Upper lobe of right lung (tissue), 1 donor: ENCODE measurements around the gene COL13A1. TPM values are rescaled to one million over a fixed set of nuclear protein-coding genes. Genes with fewer than 3 reads are reported as not detected.
A peak's percentile ranks its signal among the peaks of the same experiment; 100 is the strongest.

Experiments
- ATAC-seq: fragments of 200-7000 bp; cut with Tn5 transposase; one replicate; pipeline ENCODE4 v1.9.1; 2020; ENCODE audit warnings: mild to moderate bottlenecking, moderate library complexity
- DNase-seq: peaks from one replicate; pipeline ENCODE4 v3.0.0-alpha.2; 2020
- H3K27ac ChIP-seq: fragments of 200-600 bp; one replicate; pipeline ENCODE4 v1.8.0; 2022
- H3K27me3 ChIP-seq: fragments of 200-600 bp; one replicate; pipeline ENCODE4 v1.8.0; 2022; ENCODE audit warnings: mild to moderate bottlenecking
- H3K36me3 ChIP-seq: fragments of 200-600 bp; one replicate; pipeline ENCODE4 v1.8.0; 2022
- H3K4me1 ChIP-seq: fragments of 200-600 bp; one replicate; pipeline ENCODE4 v1.8.0; 2022
- H3K4me3 ChIP-seq: fragments of 200-600 bp; one replicate; pipeline ENCODE4 v1.8.0; 2022; ENCODE audit warnings: mild to moderate bottlenecking
- H3K9me3 ChIP-seq: fragments of 200-600 bp; one replicate; pipeline ENCODE4 v1.8.0; 2022
- CTCF ChIP-seq: fragments of 200-600 bp; IDR thresholded peaks from one replicate; pipeline ENCODE4 v1.8.0; 2022; ENCODE audit warnings: antibody characterized with exemption
- intact Hi-C: fragments of 100-400 bp; cut with DNase I; formaldehyde crosslinking; loops from one replicate; pipeline ENCODE4 v1.11.0; 2022
- total RNA-seq: library from RNA; stranded (reverse); fragmentation: NEBNext Ultra II Directional; extraction: Animal tissue kit (Norgen Biotek cat#: 25700); gene quantifications from one replicate; pipeline ENCODE4 v1.2.1, GENCODE V29; 2021
- donor health status: DM: no; HTN: yes; CAD: no; lungs with severe emphysema.

Gene COL13A1
- total RNA-seq, 1 donor from 2014 or later, result 13.5 TPM

- intact Hi-C loops, result no loop called here
- H3K27me3 ChIP-seq, result no peaks in the 10 kb centered on the region
- H3K9me3 ChIP-seq, result no peaks in the 10 kb centered on the region
- no peak overlapping the region for H3K4me3 ChIP-seq
- no peaks in the 10 kb centered on the region for H3K36me3 ChIP-seq
- H3K27ac ChIP-seq, result no peak overlapping the region
- ATAC-seq (no peak), DNase-seq (no peak)
- no peak for TF ChIP-seq CTCF
- peaks cover 9% of the 10 kb centered on the region for H3K4me1 ChIP-seq
Observed at GRCh38 chr10:69767793-69768192, 33.9 kb upstream of the COL13A1 start.

GRCh38 chr10:69768386-69768785 is 33.3 kb upstream of the COL13A1 start:
- no peak overlapping the region for H3K27ac ChIP-seq
- no peaks in the 10 kb centered on the region for H3K9me3 ChIP-seq
- no peak for TF ChIP-seq CTCF
- H3K4me1 ChIP-seq, result peaks cover 9% of the 10 kb centered on the region
- H3K4me3 ChIP-seq, result no peak overlapping the region
- H3K27me3 ChIP-seq, result no peaks in the 10 kb centered on the region
- no peak for ATAC-seq
- intact Hi-C loops, result no loop called here
- no peaks in the 10 kb centered on the region for H3K36me3 ChIP-seq
- no peak for DNase-seq

DNA sequence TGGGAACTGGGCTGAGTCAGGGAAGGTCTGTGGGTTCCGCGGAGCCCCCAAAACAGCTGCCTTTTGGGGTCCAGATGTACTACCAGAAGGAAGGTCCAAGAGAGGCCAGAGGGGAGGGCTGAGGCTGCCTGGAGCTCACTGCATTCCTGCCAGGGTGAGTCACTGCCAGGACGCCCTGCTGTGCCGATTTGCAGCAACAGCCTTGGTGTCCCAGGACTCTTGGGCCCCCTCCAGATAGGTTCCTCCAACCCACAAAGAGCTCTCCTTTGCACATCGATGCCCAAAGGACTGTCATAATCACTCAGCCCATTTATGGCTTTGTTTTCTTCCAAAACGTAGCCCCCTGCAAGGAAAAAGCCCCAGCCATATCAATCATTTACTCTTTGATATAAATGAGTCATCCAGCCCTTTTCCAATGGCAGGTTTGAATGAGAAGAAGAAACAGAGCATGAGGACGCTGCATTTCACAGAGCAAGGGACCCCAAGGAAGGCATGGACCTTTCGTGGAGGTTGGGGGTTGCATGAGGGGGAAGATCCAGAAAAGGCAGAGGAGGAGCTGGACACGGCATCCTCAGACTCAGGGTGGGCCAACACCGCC is 32.2 kb upstream of the COL13A1 start:
- ATAC-seq (peak; percentile 9), DNase-seq (no peak)
- peaks cover 9% of the 10 kb centered on the region for H3K4me1 ChIP-seq
- H3K4me3 ChIP-seq, result no peak overlapping the region
- no peaks in the 10 kb centered on the region for H3K9me3 ChIP-seq
- no peak for TF ChIP-seq CTCF
- intact Hi-C loops, result no loop called here
- H3K27ac ChIP-seq, result peak overlapping the region; percentile 42
- no peaks in the 10 kb centered on the region for H3K27me3 ChIP-seq
- no peaks in the 10 kb centered on the region for H3K36me3 ChIP-seq

DNA sequence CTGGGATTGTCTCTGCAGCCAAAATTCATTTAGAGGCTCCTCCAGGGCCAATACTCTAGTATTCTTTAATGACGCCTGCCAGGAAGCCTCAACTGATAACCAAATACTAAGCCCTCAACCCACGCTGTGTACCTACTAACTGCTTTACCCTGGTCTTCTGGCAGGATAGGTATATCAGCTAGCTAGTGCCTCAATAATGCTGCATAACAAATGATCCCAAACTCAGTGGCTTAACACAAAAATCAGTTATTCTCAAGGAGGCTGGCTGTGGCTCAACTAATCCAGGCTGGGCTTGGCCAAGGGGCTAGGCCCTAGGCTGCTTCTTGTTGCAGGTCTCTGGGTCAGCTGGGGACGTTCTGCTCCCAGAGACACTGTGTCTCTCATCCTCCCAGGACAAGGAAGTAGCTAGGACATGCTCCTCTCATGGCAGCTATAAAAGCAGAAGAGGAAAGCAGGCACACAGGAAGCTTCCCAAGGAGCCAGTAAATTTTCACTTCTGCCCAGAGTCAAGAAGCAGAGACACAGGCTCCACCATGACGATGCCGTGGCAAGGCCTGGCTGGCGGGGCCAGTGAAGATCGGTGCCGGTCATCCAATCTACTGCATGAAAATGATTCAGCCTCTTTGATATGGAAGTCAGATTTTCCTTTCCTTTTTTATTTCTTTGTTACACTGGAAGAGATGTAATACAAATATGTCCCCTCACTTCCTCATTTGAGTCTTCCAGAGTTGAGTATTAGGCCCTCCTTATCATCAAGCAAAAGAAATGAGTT is 28.6 kb upstream of the COL13A1 start:
- Histone ChIP-seq H3K36me3 (no peaks in the 10 kb centered on the region), H3K4me1 (peaks cover 3% of the 10 kb centered on the region), H3K4me3 (no peak overlapping the region), H3K27ac (no peak overlapping the region), H3K27me3 (no peaks in the 10 kb centered on the region), H3K9me3 (no peaks in the 10 kb centered on the region)
- no peak for DNase-seq
- peak; percentile 27 for ATAC-seq
- intact Hi-C loops, result no loop called here
- TF ChIP-seq CTCF, result no peak

- no peaks in the 10 kb centered on the region for H3K36me3 ChIP-seq
- no peak overlapping the region for H3K27ac ChIP-seq
- H3K4me3 ChIP-seq, result no peak overlapping the region
- H3K4me1 ChIP-seq, result peaks cover 2% of the 10 kb centered on the region
- ATAC-seq (no peak), DNase-seq (no peak)
- H3K27me3 ChIP-seq, result no peaks in the 10 kb centered on the region
- intact Hi-C loops, result no loop called here
- H3K9me3 ChIP-seq, result no peaks in the 10 kb centered on the region
- TF ChIP-seq CTCF, result no peak
Observed at GRCh38 chr10:69774596-69774995, 27.1 kb upstream of the COL13A1 start.
